GM12878 (cell line): ENCODE data around the gene BCAS3. TPM values are rescaled to one million over a fixed set of nuclear protein-coding genes. Genes with fewer than 3 reads are reported as not detected.
"Not testable (repeated sequence)": the region's sequence is repeated elsewhere in the genome, so short reads cannot be mapped to it uniquely, and the experiment has no call there.

Source experiments
- ATAC-seq: fragments of 200-7000 bp; cut with Tn5 transposase; 3 replicates; pipeline ENCODE4 v1.9.1; 2020; ENCODE audit warnings: mild to moderate bottlenecking, moderate library complexity
- BruUV-seq: library from RNA; stranded (reverse); fragments of 400-500 nt; replicated peaks from 2 replicates; lab custom pipeline; 2021; lab: Mats Ljungman, UMichigan
- CTCF ChIA-PET: fragments of 300-600 bp; sonication (Branson Sonifier 250); formaldehyde crosslinking; extraction: SDS; loops from one replicate; lab custom pipeline; 2021; ENCODE audit warnings: inconsistent platforms; lab: Yijun Ruan, JAX
- POLR2A ChIA-PET: fragments of 350-600 bp; formaldehyde crosslinking; extraction: SDS; loops from one replicate; lab custom pipeline; 2021; ENCODE audit warnings: inconsistent platforms; lab: Charles Lee
- RAD21 ChIA-PET: fragments of 300-600 bp; sonication (Branson Sonifier 250); formaldehyde crosslinking; loops from one replicate; lab custom pipeline; 2023; ENCODE audit warnings: antibody characterized with exemption; ENCODE audit not compliant: unreplicated experiment; lab: Charles Lee
- SMC1A ChIA-PET: fragments of 300-600 bp; sonication (Branson Sonifier 250); formaldehyde crosslinking; loops from one replicate; lab custom pipeline; 2023; ENCODE audit not compliant: unreplicated experiment, uncharacterized antibody; lab: Charles Lee
- DNase-seq: peaks from one replicate; pipeline ENCODE4 v3.0.0-alpha.2; 2011; ENCODE audit warnings: low read depth, low spot score
- FAIRE-seq: peaks from 3 replicates; lab custom pipeline; 2011; peaks lifted over from hg19 to GRCh38; lab: Jason Lieb, UNC
- H2AFZ ChIP-seq: 2 replicates; pipeline ENCODE4 v1.6.0; 2011; ENCODE audit warnings: low read depth, low read length, control low read depth; ENCODE audit not compliant: control insufficient read depth
- H3K27ac ChIP-seq: 2 replicates; pipeline ENCODE4 v1.5.1; 2011; ENCODE audit warnings: control low read depth; ENCODE audit not compliant: control insufficient read depth, insufficient read depth
- H3K27me3 ChIP-seq, 2 experiments: replicated peaks in 1 of 2; 2 replicates each; pipeline versions ENCODE4 v1.6.0 to v1.6.1; 2011; ENCODE audit warnings: low read length in 1 of 2; ENCODE audit not compliant: control insufficient read depth in 2 of 2, insufficient read depth in 2 of 2
- H3K36me3 ChIP-seq, 2 experiments: 2 replicates each; pipeline ENCODE4 v1.5.1; 2011; ENCODE audit warnings: low read length in 1 of 2; ENCODE audit not compliant: control insufficient read depth in 2 of 2, insufficient read depth in 2 of 2
- H3K4me1 ChIP-seq: 2 replicates; pipeline ENCODE4 v1.6.1; 2011; ENCODE audit warnings: mild to moderate bottlenecking, low read length, moderate library complexity, mixed read lengths; ENCODE audit not compliant: control insufficient read depth, insufficient read depth
- H3K4me2 ChIP-seq: 2 replicates; pipeline ENCODE4 v1.6.0; 2011; ENCODE audit warnings: control low read depth; ENCODE audit not compliant: control insufficient read depth, insufficient read depth
- H3K4me3 ChIP-seq: fragments of 200-600 bp; sonication (generic); 2 replicates; pipeline ENCODE4 v1.5.1; 2016
- H3K79me2 ChIP-seq: 2 replicates; pipeline ENCODE4 v1.6.0; 2011; ENCODE audit warnings: low read length; ENCODE audit not compliant: control insufficient read depth, insufficient read depth
- H3K9ac ChIP-seq: 2 replicates; pipeline ENCODE4 v1.8.0; 2011; ENCODE audit warnings: low read length, control low read depth, mixed read lengths; ENCODE audit not compliant: control insufficient read depth, insufficient read depth
- H3K9me3 ChIP-seq: replicated peaks from 3 replicates; pipeline ENCODE4 v1.5.1; 2011; ENCODE audit warnings: mild to moderate bottlenecking, low read length; ENCODE audit not compliant: control insufficient read depth, insufficient read depth
- H4K20me1 ChIP-seq: 2 replicates; pipeline ENCODE4 v1.6.0; 2011; ENCODE audit not compliant: control insufficient read depth, insufficient read depth
- ETV6 ChIP-seq, 2 experiments: fragments of 450-650 bp in 1 of 2; IDR thresholded peaks in 1 of 2; conservative IDR thresholded peaks in 1 of 2; 2 replicates each; pipeline ENCODE4 v1.6.1; 2014; ENCODE audit warnings: antibody characterized with exemption in 1 of 2, borderline replicate concordance in 1 of 2, low read depth in 1 of 2, mild to moderate bottlenecking in 1 of 2, moderate library complexity in 1 of 2
- KAT2A ChIP-seq: conservative IDR thresholded peaks from 2 replicates; pipeline ENCODE4 v1.6.1; 2011; ENCODE audit warnings: low read depth, low read length; ENCODE audit not compliant: control insufficient read depth
- WGBS: methylation state at CpG from one replicate; pipeline ENCODE4 v1.1.6; 2016; ENCODE audit warnings: low lambda C conversion rate; ENCODE audit not compliant: insufficient replicate concordance, insufficient coverage; ENCODE audit errors: missing lambda C conversion rate; 5-methylcytosine and 5-hydroxymethylcytosine counted together
- in situ Hi-C: fragments of 300-500 bp; cut with MboI; formaldehyde crosslinking; loops from 9 replicates; pipeline ENCODE4 v1.14.3; 2018; ENCODE audit warnings: mixed read lengths
- intact Hi-C: fragments of 100-400 bp; cut with micrococcal nuclease; formaldehyde crosslinking; loops from one replicate; pipeline ENCODE4 v1.14.2; 2022; ENCODE audit not compliant: unreplicated experiment
- polyA plus RNA-seq, 11 experiments: library from polyadenylated mRNA; depleted of rRNA in 4 of 11; unstranded in 6 of 11; stranded (reverse) in 5 of 11; fragments of >200 nt; fragmentation: Nextera tagmentation in 4 of 11; fragmentation: Illumina TruSeq in 1 of 11; extraction: Ambion mirVana in 4 of 11; extraction: Trizol in 1 of 11; gene quantifications; 1 replicate in 1 of 11; 2 replicates in 10 of 11; pipeline versions ENCODE4 v1.2.1 to v1.2.3, GENCODE V29; 2011 to 2016; ENCODE audit warnings: inconsistent platforms in 2 of 11, missing spikeins in 2 of 11, low read depth in 1 of 11
- total RNA-seq, 4 experiments: library from RNA; depleted of rRNA in 3 of 4; stranded (reverse); fragments of >200 nt in 3 of 4; fragmentation: Illumina TruSeq in 1 of 4; extraction: Trizol in 1 of 4; gene quantifications; 2 replicates each; pipeline versions ENCODE4 v1.2.1 to v1.2.3, GENCODE V29; 2013 to 2021

The BCAS3 gene
- total and polyA plus RNA-seq, 10 of the 15 experiments (the other 5 are each of a cell fraction or from before 2014, with no cell fraction given): 2.1 to 11.0 (median 6.6) TPM

DNA sequence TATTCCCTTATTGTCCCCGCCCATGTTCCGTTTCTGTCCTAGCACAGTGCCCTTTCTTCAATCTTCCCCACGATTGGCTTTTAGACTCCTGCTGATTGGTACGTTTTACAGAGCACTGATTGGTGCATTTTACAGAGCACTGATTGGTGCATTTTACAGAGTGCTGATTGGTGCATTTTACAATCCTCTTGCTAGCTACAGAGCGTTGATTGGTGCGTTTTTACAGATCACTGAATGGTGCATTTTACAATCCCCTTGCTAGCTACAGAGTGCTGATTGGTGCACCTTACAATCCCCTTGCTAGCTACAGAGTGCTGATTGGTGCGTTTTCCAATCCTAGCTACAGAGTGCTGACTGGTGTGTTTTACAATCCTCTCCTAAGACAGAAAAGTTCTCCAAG is 3.0 kb upstream of the BCAS3 start:
- intact Hi-C loops, CTCF ChIA-PET, FAIRE-seq, ATAC-seq, H3K9ac ChIP-seq, DNase-seq, H3K4me2 ChIP-seq, H2AFZ ChIP-seq, H3K27ac ChIP-seq, H3K9me3 ChIP-seq, H3K4me1 ChIP-seq, H3K27me3 ChIP-seq, RAD21 ChIA-PET, in situ Hi-C loops, BruUV-seq, H3K79me2 ChIP-seq, H3K36me3 ChIP-seq, H3K4me3 ChIP-seq, H4K20me1 ChIP-seq: not testable (repeated sequence)
- POLR2A ChIA-PET: interaction anchor here (0.6 kb wide), 1 partner anchor 471 kb away, joined by 3 read pairs; no protein-coding TSS in a partner anchor
- 66% methylated on average over 7 of the region's 7 CpGs for WGBS
- SMC1A ChIA-PET: interaction anchor here (0.6 kb wide), 1 partner anchor 586 kb away, joined by 3 read pairs; no protein-coding TSS in a partner anchor

DNA sequence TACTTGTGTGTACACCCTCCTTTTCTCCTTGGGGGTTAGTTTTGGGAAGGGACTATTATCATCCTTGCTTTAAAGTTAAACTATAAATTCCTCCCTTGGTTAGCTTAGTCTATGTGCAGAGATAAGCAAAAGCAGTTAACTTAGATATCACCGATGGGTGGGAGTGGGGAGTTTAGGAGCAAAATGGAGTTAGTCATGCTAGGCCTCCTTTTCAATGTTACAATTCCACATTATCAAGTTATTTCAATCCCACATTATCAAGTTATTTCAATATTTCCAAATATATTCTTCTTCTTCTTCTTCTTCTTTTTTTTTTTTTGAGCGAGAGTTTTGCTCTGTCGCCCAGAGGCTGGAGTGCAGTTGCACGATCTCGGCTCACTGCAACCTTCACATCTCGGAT is 1.7 kb upstream of the BCAS3 start:
- CTCF ChIA-PET: interaction anchor here (0.6 to 1.2 kb wide), 2 partner anchors 35 to 75 kb away, joined by 3 to 4 read pairs; no protein-coding TSS in a partner anchor
- H3K79me2 ChIP-seq: no peaks in the 10 kb centered on the region; the same call in 1 of the 2 replicates
- H3K4me3 ChIP-seq: no peak overlapping the region
- FAIRE-seq: no peak
- ATAC-seq: no peak
- H3K4me2 ChIP-seq: no peak overlapping the region
- no peak overlapping the region for H2AFZ ChIP-seq
- intact Hi-C loops: no loop called here
- no peaks in the 10 kb centered on the region for H3K27me3 ChIP-seq
- no peaks in the 10 kb centered on the region for H4K20me1 ChIP-seq
- DNase-seq: no peak
- no peaks in the 10 kb centered on the region; the same call in 2 of the 3 replicates for H3K9me3 ChIP-seq
- 78% methylated on average over 2 of the region's 6 CpGs for WGBS
- RAD21 ChIA-PET: no interaction called here
- no TSS peak for BruUV-seq
- POLR2A ChIA-PET: no interaction called here
- no peak overlapping the region for H3K9ac ChIP-seq
- in situ Hi-C loops: no loop called here
- TF ChIP-seq KAT2A (no peak), ETV6 (conservative IDR thresholded peaks at IDR 0.05 in 1 of 2, IDR thresholded peaks at IDR 0.05 in 1 of 2; ENCODE audit: borderline replicate concordance in 1 of 2, low read depth in 1 of 2) (0 out of 4 replicates have a peak, but pooled peaks of 1 of the 2 experiments have one; percentile 49)
- no peaks in the 10 kb centered on the region for H3K36me3 ChIP-seq
- H3K27ac ChIP-seq: no peak overlapping the region
- no peaks in the 10 kb centered on the region for H3K4me1 ChIP-seq
- SMC1A ChIA-PET: interaction anchor here (1.7 kb wide), 1 partner anchor 53 kb away, joined by 4 read pairs; no protein-coding TSS in a partner anchor
